ES-I3 (cell line): Measurements from ENCODE around the gene CLSTN3.

Experiments used
- H3K36me3 ChIP-seq: 2 replicates; pipeline ENCODE4 v1.6.1; 2013; ENCODE audit warnings: mild to moderate bottlenecking, low read length, control low read depth, moderate library complexity; ENCODE audit not compliant: insufficient read depth
- H3K4me1 ChIP-seq: 2 replicates; pipeline ENCODE4 v1.6.1; 2013; ENCODE audit warnings: mild to moderate bottlenecking, control low read depth, low read length; ENCODE audit not compliant: insufficient read depth
- H3K9ac ChIP-seq: 2 replicates; pipeline ENCODE4 v1.6.1; 2013; ENCODE audit warnings: low read depth, mild to moderate bottlenecking, low read length, moderate library complexity
- H3K9me3 ChIP-seq: 2 replicates; pipeline ENCODE4 v1.6.1; 2013; ENCODE audit warnings: mild to moderate bottlenecking, low read length, moderate library complexity; ENCODE audit not compliant: control insufficient read depth, insufficient read depth

Gene CLSTN3

DNA sequence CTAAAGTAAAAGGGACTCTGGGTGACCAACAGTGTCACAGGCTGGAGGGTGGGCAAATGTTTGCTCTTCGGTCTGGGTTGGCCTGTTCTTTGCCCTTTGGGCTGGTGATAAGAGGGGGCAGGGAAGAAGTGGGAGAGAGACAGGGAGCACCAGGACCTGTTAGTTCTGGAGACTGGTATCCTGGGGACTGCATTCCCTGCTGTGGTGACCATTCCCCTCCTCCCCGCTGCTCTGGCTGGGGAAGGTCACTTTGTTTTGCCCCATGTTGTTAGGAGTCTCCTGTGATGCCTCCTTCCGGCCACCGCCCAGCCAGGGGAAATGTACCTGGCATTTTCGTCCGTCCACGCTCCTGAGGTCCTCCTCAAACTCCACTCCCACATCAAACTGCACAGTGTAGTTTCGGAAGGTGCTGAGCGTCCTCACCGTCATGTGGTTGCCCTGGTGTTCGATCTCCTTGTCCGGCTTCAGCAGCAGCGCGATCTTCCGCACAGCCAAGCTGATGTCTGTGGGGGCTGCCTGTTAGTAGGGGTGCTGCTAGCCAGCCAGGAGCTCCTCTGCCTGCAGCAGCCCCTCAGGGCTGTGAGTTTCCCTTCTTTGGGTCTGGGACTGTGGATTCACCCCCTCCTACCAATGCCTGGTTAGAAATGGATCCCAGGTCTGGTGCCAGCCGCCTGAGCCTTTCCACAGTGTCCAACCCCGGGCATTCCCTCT, 2.1 kb upstream of the CLSTN3 start:
- Histone ChIP-seq H3K4me1 (peaks cover 18% of the 10 kb centered on the region), H3K9me3 (no peaks in the 10 kb centered on the region), H3K9ac (no peak overlapping the region), H3K36me3 (no peaks in the 10 kb centered on the region)

DNA sequence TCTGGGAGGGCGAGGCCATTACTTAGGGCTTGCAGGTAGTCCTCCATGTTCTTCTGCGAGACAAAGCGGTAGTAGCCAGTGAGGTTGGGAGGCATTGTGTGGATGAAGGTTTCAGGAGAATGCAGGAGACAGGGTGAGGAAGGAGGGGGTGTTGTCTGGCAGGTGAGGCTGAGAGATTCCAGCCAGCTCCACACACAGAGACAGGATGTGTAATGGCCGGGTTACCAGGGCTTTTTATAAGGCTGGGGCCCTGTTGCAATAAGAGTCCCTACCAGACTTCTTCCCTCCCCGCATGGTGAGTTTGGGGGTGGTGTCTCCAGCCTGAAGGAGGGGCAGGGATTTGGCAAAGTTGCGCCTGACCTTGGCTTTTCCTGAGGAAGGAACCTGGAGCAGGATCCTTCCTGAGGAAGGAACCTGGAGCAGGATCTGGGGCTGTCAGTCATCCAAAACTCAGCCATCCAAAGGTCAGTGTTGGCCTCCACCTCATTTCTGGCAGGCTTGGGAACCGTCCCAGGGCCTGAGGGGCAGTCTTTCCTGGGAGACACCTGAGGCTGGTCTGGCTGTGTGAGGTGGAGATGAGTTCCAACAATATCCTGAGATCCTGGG, 1.4 kb upstream of the CLSTN3 start, which contains the start of gene RBP5:
RBP5 (minus strand) TSS at position 209 of the 606 bp plus-strand sequence; CDS start at position 95, 114 bp downstream.
- H3K9me3 ChIP-seq = no peaks in the 10 kb centered on the region
- peaks cover 15% of the 10 kb centered on the region for H3K4me1 ChIP-seq
- H3K36me3 ChIP-seq = no peaks in the 10 kb centered on the region
- H3K9ac ChIP-seq = peak within 1 kb of the TSS; percentile 79

DNA sequence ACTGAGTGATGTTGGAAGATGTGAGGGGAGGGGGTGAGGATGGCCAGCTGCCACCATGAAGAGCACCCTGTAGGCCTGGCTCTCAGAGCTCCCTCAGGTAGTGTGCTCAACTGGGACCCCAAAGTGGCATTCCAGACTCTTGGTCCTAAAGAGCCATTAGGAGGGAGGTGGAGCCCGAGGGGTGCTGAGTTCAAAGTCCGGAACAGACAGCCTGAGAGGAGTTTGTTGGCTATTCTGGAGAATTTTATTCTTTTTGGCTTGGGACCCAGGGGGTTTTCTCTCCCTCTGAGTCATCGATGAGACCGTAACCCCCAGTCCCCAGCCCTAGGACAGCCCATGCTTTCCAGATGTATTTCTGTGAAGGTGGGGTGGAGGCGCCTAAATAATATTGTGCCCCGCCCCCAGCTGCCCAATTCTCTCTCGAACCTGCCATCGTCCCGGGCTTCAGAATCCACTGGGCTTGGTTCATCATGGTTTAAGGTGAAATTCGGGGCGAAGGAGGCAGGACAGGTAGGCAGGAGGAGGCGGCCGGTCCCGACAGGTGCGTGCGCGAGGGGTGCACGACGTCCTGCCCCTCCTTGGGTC, 792 bp upstream of the CLSTN3 start:
- no peaks in the 10 kb centered on the region for H3K36me3 ChIP-seq
- no peaks in the 10 kb centered on the region for H3K9me3 ChIP-seq
- peaks cover 15% of the 10 kb centered on the region for H3K4me1 ChIP-seq
- H3K9ac ChIP-seq = peak overlapping the region; percentile 79

DNA sequence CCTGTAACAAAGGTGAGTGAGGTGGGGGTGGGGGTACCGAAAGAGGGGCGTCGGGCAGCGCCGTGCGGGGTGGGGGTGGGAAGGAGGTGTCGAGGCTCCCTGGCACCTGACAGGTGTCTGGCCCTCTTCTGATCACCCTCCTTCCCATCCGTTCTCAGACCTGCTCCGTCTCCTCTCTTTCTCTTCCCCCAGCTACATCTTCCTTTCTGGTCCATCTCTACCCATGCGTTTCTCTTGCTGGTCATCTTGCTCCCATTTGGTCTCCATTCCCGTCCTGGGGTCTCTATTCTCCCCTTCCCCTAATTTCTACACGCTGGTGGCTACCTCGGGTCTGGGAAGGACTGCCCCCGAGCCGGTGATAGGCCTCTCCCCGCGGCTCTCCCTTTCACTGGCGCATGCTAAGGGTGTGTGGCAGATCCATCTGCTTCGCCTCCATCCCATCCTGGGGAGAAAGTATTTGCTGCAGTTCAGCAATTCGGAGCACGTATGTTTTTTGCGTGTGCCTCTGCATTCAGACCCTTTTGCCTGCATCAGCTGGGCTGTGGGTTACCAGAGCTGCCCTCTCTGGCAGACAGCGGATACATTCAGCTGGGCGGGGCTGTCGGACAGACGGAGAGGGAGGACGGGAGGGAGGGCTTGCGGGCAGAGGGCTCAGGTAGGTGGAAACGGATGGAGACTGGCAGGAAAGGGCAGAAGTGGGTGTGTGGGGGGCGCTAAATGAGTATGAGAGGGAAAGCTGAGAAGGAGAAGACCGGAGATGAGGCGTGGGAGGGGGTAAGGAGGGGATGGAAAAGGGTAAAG, 730 bp downstream of the CLSTN3 start:
- Histone ChIP-seq H3K9ac (peak overlapping the region; percentile 79), H3K36me3 (no peaks in the 10 kb centered on the region), H3K4me1 (peaks cover 15% of the 10 kb centered on the region), H3K9me3 (no peaks in the 10 kb centered on the region)

DNA sequence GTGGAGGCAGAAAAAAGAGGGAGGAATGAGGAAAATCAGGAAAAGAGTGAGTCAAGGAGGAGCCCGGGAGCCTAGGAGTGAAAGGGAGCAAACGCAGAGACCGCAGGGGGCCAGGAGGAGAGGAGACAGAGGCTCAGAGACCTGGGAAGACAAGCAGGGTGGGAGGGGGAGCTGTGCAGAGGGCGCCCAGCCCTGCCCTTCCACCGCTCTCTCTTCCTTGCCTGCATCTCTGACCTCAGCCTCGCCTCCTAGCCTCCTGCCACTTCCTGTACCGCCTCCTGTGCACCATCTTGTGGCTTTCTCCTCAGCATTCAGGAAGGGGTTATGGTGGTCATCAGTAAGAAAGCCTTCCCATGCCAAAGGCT, 1.3 kb downstream of the CLSTN3 start:
- H3K9ac ChIP-seq = peak overlapping the region; percentile 79; the same call in 1 of the 2 replicates
- 0 out of 2 replicates have a peak, but pooled peaks cover 4% of the 10 kb centered on the region for H3K36me3 ChIP-seq
- H3K4me1 ChIP-seq = peaks cover 15% of the 10 kb centered on the region
- H3K9me3 ChIP-seq = no peaks in the 10 kb centered on the region

DNA sequence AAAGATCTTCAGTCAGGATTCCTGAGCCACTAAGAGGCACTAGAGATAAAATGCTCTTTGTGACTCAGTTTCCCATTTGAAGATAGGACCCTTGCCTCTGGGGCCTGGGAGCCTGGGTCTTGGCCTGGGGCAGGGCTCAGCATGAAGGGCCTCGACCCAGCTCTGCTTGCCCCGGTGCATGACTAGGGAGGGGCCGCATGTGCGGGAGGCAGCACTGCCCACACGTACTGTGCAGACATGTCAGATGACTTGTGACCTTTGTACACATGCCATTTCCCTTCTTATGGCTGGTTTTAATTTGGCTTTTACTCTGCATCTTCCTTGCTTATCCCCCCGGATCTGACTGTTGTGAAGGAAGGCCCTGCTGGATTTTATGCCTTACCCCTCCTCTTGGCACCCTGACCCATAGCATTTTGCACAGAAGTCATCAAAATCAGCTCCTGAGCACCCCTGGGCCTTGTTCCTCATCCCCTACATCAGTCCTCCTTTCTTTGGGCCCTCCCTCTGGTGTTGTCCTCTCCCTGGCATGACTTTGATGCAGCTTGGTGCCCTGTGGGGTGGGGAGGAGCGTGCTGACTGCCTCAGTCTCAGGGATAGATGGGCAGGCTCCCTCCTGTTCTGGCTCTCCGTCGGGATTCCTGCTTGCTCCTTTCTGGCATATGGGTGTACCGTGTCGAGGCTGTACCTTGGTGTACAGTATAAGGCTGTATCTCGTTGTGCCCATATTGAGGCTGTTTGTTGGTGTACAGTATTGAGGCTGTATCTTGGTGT, 4.4 kb downstream of the CLSTN3 start:
- H3K9ac ChIP-seq = no peak overlapping the region
- H3K36me3 ChIP-seq = 0 out of 2 replicates have a peak, but pooled peaks cover 6% of the 10 kb centered on the region
- no peaks in the 10 kb centered on the region for H3K9me3 ChIP-seq
- H3K4me1 ChIP-seq = no peaks in the 10 kb centered on the region

DNA sequence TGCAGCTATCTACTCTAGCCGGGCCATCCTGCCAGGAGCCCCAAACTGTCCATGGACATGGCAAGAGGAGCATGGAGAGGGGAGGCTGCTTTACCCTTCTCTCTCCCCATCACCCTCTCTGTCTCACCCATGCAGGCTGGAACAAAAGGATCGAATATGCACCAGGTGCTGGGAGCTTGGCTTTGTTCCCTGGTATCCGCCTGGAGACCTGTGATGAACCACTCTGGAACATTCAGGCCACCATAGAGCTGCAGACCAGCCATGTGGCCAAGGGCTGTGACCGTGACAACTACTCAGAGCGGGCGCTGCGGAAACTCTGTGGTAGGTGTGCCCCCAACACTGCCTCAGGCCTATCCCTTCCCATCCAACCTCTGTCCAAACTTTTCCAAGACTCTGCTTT, 5.9 kb downstream of the CLSTN3 start:
- Histone ChIP-seq H3K36me3 (0 out of 2 replicates have a peak, but pooled peaks cover 6% of the 10 kb centered on the region), H3K9me3 (no peaks in the 10 kb centered on the region), H3K4me1 (no peaks in the 10 kb centered on the region), H3K9ac (no peak overlapping the region)

DNA sequence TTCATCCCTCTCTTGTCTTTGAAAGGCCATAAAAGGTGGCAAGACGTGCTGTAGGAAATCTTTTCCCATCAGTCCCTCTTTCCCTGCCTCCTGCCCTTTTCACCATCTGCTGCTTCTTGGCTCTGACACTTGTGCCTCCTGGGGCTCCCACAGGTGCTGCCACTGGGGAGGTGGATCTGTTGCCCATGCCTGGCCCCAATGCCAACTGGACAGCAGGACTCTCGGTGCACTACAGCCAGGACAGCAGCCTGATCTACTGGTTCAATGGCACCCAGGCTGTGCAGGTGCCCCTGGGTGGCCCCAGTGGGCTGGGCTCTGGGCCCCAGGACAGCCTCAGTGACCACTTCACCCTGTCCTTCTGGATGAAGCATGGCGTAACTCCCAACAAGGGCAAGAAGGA, 6.5 kb downstream of the CLSTN3 start:
- no peak overlapping the region for H3K9ac ChIP-seq
- H3K4me1 ChIP-seq = no peaks in the 10 kb centered on the region
- H3K36me3 ChIP-seq = 0 out of 2 replicates have a peak, but pooled peaks cover 6% of the 10 kb centered on the region
- H3K9me3 ChIP-seq = no peaks in the 10 kb centered on the region

DNA sequence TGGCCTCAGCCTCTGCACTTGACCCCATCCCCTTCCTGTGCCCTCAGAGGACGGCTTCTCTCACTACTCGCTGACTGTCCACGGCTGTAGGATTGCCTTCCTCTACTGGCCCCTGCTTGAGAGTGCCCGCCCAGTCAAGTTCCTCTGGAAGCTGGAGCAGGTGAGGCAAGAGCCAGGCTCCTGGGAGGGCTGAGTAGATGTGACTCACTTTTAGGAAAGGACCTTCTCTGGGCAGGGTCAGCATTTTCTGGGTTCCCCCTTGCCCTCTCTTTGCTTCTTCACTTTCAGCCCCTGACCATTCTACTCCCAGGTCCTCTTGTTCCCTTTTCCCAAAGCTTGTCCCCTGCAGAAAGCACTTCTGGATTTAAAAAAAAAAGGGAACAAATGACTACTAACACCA, 7.7 kb downstream of the CLSTN3 start:
- Histone ChIP-seq H3K4me1 (no peaks in the 10 kb centered on the region), H3K36me3 (0 out of 2 replicates have a peak, but pooled peaks cover 6% of the 10 kb centered on the region), H3K9ac (no peak overlapping the region), H3K9me3 (no peaks in the 10 kb centered on the region)

DNA sequence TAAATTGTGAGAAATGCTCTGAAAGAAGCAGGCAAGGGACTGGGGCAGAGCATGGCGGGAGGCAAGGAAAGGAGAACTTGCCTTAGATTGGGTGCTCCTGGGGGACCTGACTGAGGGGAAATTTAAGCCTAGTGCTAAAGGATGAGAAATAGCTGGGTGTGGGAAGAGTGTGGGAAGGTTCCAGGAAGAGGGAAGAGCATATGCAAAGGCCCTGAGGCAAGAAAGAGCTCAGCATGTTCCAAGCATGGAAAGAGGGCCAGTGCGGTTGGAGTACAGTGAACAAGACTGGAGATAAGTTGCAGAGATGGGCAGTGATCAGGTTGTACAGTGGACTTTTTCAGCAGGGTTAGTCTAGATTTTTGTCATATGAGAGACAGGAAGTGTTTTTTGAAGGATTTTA, 9.0 kb downstream of the CLSTN3 start:
- no peaks in the 10 kb centered on the region for H3K4me1 ChIP-seq
- H3K36me3 ChIP-seq = 0 out of 2 replicates have a peak, but pooled peaks cover 10% of the 10 kb centered on the region
- no peak overlapping the region for H3K9ac ChIP-seq
- H3K9me3 ChIP-seq = no peaks in the 10 kb centered on the region

DNA sequence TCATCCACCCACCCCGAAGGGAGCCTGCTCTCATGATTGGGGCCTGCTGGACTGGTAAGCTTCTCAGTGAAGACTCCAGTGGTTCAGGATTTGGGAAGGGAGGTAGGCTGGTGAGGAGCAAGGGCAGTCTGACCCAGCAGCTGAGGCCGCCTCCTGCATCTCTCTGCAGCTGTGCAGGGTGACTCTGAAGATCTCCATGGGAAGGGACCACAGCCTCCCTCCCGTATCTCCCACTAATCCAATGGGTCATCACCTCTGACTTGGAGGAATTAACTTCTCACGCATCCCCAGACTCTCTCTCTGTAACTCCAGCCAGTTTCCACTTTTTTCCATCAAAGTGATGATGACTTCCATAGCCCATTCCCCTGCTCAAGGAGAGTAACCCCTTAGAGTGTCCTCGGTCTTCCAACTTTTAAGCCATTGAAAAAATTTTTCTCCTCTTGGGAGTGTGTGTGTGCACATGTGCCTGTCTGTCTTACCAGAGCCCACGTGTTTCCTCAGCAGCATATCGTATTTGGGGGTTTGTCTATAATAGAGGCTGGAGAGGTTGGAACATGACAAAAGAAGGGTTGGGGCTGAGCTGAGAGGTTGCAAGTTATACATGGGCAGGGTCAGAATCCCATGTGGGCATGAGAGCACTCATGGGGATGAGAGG, 11.3 kb downstream of the CLSTN3 start:
- no peak overlapping the region for H3K9ac ChIP-seq
- 0 out of 2 replicates have a peak, but pooled peaks cover 6% of the 10 kb centered on the region for H3K36me3 ChIP-seq
- H3K4me1 ChIP-seq = peaks cover 10% of the 10 kb centered on the region; the same call in 1 of the 2 replicates
- no peaks in the 10 kb centered on the region for H3K9me3 ChIP-seq

DNA sequence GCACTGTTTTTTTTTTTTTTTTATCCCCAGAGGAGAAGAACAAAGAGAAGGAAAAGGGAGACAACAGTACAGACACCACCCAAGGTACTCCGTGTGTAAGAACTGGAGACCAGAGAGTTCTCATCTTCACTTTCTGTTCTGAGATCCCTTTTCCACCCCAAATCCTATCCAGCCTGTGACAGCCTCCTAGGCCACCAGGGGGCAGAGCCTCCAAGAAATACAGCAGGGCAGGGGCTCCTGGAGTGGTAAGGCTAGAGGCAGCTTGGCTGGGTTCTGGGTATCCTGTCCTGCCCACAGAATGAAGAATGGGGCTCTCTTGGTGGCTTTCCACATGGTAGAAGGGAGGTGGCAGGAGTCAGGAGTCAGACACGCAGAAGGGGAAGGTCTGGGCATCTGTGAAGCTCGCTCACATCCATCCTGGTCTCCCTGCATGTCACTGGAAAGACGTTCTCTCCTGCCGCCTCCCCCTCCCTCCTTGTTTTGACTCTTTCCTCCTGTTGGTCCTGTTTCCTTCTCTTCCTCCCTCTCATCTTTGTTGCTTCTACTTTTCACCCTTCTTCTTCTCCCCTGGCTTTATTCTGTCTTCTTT, 12.0 kb downstream of the CLSTN3 start:
- Histone ChIP-seq H3K9ac (no peak overlapping the region), H3K9me3 (no peaks in the 10 kb centered on the region), H3K4me1 (peaks cover 10% of the 10 kb centered on the region; the same call in 1 of the 2 replicates), H3K36me3 (0 out of 2 replicates have a peak, but pooled peaks cover 4% of the 10 kb centered on the region)
